WERI-Rb-1 (cell line): ENCODE measurements around the gene SMAD4.
"Not testable (repeated sequence)": the region's sequence is repeated elsewhere in the genome, so short reads cannot be mapped to it uniquely, and the experiment has no call there.

Experiments
- DNase-seq: peaks from one replicate; pipeline ENCODE4 v3.0.0-alpha.2; 2020
- H3K27ac ChIP-seq: fragments of 250-450 bp; sonication (Bioruptor Pico); 2 replicates; pipeline ENCODE4 v1.5.1; 2020; ENCODE audit warnings: mild to moderate bottlenecking, moderate library complexity
- H3K27me3 ChIP-seq: fragments of 250-450 bp; sonication (Bioruptor Pico); 2 replicates; pipeline ENCODE4 v1.5.1; 2021; ENCODE audit warnings: mild to moderate bottlenecking, low read depth, moderate library complexity; ENCODE audit not compliant: insufficient read depth, severe bottlenecking
- H3K36me3 ChIP-seq: fragments of 250-450 bp; sonication (Bioruptor Pico); 2 replicates; pipeline ENCODE4 v1.5.1; 2020; ENCODE audit warnings: mild to moderate bottlenecking, moderate library complexity
- H3K4me3 ChIP-seq: 2 replicates; pipeline ENCODE4 v1.5.1; 2011; ENCODE audit warnings: low read depth, mild to moderate bottlenecking, control low read depth, low read length
- H3K9me3 ChIP-seq: fragments of 250-450 bp; sonication (Bioruptor Pico); 2 replicates; pipeline ENCODE4 v1.5.1; 2021; ENCODE audit warnings: mild to moderate bottlenecking, moderate library complexity; ENCODE audit not compliant: severe bottlenecking
- CTCF ChIP-seq: IDR thresholded peaks from 2 replicates; pipeline ENCODE4 v1.5.1; 2011; ENCODE audit warnings: low read depth, mild to moderate bottlenecking, control low read depth, inconsistent platforms, low read length

SMAD4 gene

GRCh38 chr18:51100385-51101120 is 70.5 kb downstream of the SMAD4 start:
- H3K4me3 ChIP-seq: no peak overlapping the region
- H3K27ac ChIP-seq: no peak overlapping the region
- no peaks in the 10 kb centered on the region for H3K27me3 ChIP-seq
- DNase-seq: no peak
- H3K36me3 ChIP-seq: no peaks in the 10 kb centered on the region
- TF ChIP-seq CTCF: no peak
- peaks cover 3% of the 10 kb centered on the region for H3K9me3 ChIP-seq

GRCh38 chr18:51107082-51107481 is 77.1 kb downstream of the SMAD4 start:
- Histone ChIP-seq H3K4me3 (no peak overlapping the region), H3K27me3 (no peaks in the 10 kb centered on the region), H3K9me3 (peaks cover 7% of the 10 kb centered on the region), H3K27ac (no peak overlapping the region), H3K36me3 (no peaks in the 10 kb centered on the region)
- no peak for TF ChIP-seq CTCF
- DNase-seq: no peak

- no peak for DNase-seq
- Histone ChIP-seq H3K9me3 (peaks cover 9% of the 10 kb centered on the region), H3K27ac (no peak overlapping the region), H3K27me3 (no peaks in the 10 kb centered on the region), H3K36me3 (no peaks in the 10 kb centered on the region), H3K4me3 (no peak overlapping the region)
- no peak for TF ChIP-seq CTCF
Measured at GRCh38 chr18:51107598-51108305, 77.7 kb downstream of the SMAD4 start.

GRCh38 chr18:51108330-51108729 is 78.3 kb downstream of the SMAD4 start:
- H3K36me3 ChIP-seq: no peaks in the 10 kb centered on the region
- no peak for DNase-seq
- no peak for TF ChIP-seq CTCF

GRCh38 chr18:51110073-51110797 is 80.2 kb downstream of the SMAD4 start:
- Histone ChIP-seq H3K27me3 (no peaks in the 10 kb centered on the region), H3K27ac (no peak overlapping the region; the same call in 1 of the 2 replicates), H3K4me3 (peak overlapping the region; percentile 21), H3K9me3 (peaks cover 13% of the 10 kb centered on the region), H3K36me3 (no peaks in the 10 kb centered on the region)
- DNase-seq: peak; percentile 75
- peak; percentile 99 for TF ChIP-seq CTCF

More at GRCh38 chr18:51108330-51108729, 78.3 kb downstream of the SMAD4 start:
- peaks cover 11% of the 10 kb centered on the region for H3K9me3 ChIP-seq
- H3K27me3 ChIP-seq: no peaks in the 10 kb centered on the region
- H3K4me3 ChIP-seq: no peak overlapping the region
- no peak overlapping the region for H3K27ac ChIP-seq

GRCh38 chr18:51111633-51112355 is 81.8 kb downstream of the SMAD4 start:
- not testable (repeated sequence) for H3K27ac ChIP-seq, H3K36me3 ChIP-seq, H3K27me3 ChIP-seq, DNase-seq, H3K4me3 ChIP-seq
- peaks cover 13% of the 10 kb centered on the region for H3K9me3 ChIP-seq

- H3K4me3 ChIP-seq, DNase-seq, H3K27ac ChIP-seq, H3K36me3 ChIP-seq, H3K27me3 ChIP-seq: not testable (repeated sequence)
- H3K9me3 ChIP-seq: peaks cover 24% of the 10 kb centered on the region
Measured at GRCh38 chr18:51116996-51117395, 87.0 kb downstream of the SMAD4 start.

- peaks cover 16% of the 10 kb centered on the region for H3K9me3 ChIP-seq
- DNase-seq, H3K27ac ChIP-seq, H3K27me3 ChIP-seq, H3K36me3 ChIP-seq, H3K4me3 ChIP-seq: not testable (repeated sequence)
Measured at GRCh38 chr18:51119561-51119960, 89.5 kb downstream of the SMAD4 start.
